H9 (cell line): ENCODE results near the gene SF3A1. TPM values are rescaled to one million over a fixed set of nuclear protein-coding genes. Genes with fewer than 3 reads are reported as not detected.

Experiments
- DNase-seq: peaks from one replicate; pipeline ENCODE4 v3.0.0-alpha.2; 2017
- H2AFZ ChIP-seq: one replicate; pipeline ENCODE4 v1.6.1; 2013; ENCODE audit warnings: mild to moderate bottlenecking, low read length, control low read depth, moderate library complexity
- H2AK5ac ChIP-seq: 2 replicates; pipeline ENCODE4 v1.6.1; 2013; ENCODE audit warnings: low read length, control low read depth, mixed read lengths; ENCODE audit not compliant: insufficient read length
- H2BK120ac ChIP-seq: one replicate; pipeline ENCODE4 v1.6.1; 2013; ENCODE audit warnings: low read depth, mild to moderate bottlenecking, low read length, control low read depth, inconsistent platforms; ENCODE audit not compliant: poor library complexity, severe bottlenecking
- H2BK12ac ChIP-seq: 2 replicates; pipeline ENCODE4 v1.6.1; 2013; ENCODE audit warnings: low read length, control low read depth, mixed read lengths, low read depth; ENCODE audit not compliant: insufficient read length
- H2BK15ac ChIP-seq: 2 replicates; pipeline ENCODE4 v1.6.1; 2013; ENCODE audit warnings: low read depth, low read length, control low read depth
- H2BK20ac ChIP-seq: one replicate; pipeline ENCODE4 v1.6.1; 2013; ENCODE audit warnings: low read depth, mild to moderate bottlenecking, low read length, control low read depth, inconsistent platforms; ENCODE audit not compliant: poor library complexity, severe bottlenecking
- H2BK5ac ChIP-seq: 2 replicates; pipeline ENCODE4 v1.6.1; 2013; ENCODE audit warnings: low read length, control low read depth, mixed read lengths; ENCODE audit not compliant: insufficient read length
- H3K14ac ChIP-seq: 2 replicates; pipeline ENCODE4 v1.6.1; 2013; ENCODE audit warnings: low read length, control low read depth; ENCODE audit not compliant: insufficient read depth
- H3K18ac ChIP-seq: 2 replicates; pipeline ENCODE4 v1.6.1; 2013; ENCODE audit warnings: low read depth, mild to moderate bottlenecking, mixed read lengths, low read length, control low read depth; ENCODE audit not compliant: insufficient read length
- H3K23ac ChIP-seq: 2 replicates; pipeline ENCODE4 v1.6.1; 2013; ENCODE audit warnings: low read length, control low read depth, mixed read lengths, low read depth; ENCODE audit not compliant: insufficient read length
- H3K23me2 ChIP-seq: 2 replicates; pipeline ENCODE4 v1.6.1; 2013; ENCODE audit warnings: low read depth, mild to moderate bottlenecking, mixed read lengths, low read length, control low read depth; ENCODE audit not compliant: insufficient read length, poor library complexity, severe bottlenecking
- H3K27ac ChIP-seq: 2 replicates; pipeline ENCODE4 v1.5.1; 2013; ENCODE audit warnings: low read length, control low read depth, mixed read lengths, low read depth; ENCODE audit not compliant: insufficient read length
- H3K27me3 ChIP-seq: 2 replicates; pipeline ENCODE4 v1.6.1; 2013; ENCODE audit warnings: low read length, control low read depth, inconsistent platforms; ENCODE audit not compliant: insufficient read depth
- H3K4ac ChIP-seq: 2 replicates; pipeline ENCODE4 v1.6.1; 2013; ENCODE audit warnings: low read depth, mild to moderate bottlenecking, control low read depth, inconsistent platforms, low read length, moderate library complexity
- H3K4me1 ChIP-seq: 2 replicates; pipeline ENCODE4 v1.6.1; 2013; ENCODE audit warnings: low read length, control low read depth, inconsistent platforms; ENCODE audit not compliant: insufficient read depth
- H3K4me2 ChIP-seq: 2 replicates; pipeline ENCODE4 v1.6.1; 2013; ENCODE audit warnings: low read length, control low read depth, mixed read lengths; ENCODE audit not compliant: insufficient read length, insufficient read depth
- H3K56ac ChIP-seq: 2 replicates; pipeline ENCODE4 v1.6.1; 2013; ENCODE audit warnings: low read depth, mild to moderate bottlenecking, mixed read lengths, low read length, control low read depth; ENCODE audit not compliant: insufficient read length
- H3K79me1 ChIP-seq: 2 replicates; pipeline ENCODE4 v1.6.1; 2013; ENCODE audit warnings: low read depth, mild to moderate bottlenecking, moderate library complexity, low read length, control low read depth, inconsistent platforms; ENCODE audit not compliant: insufficient read depth, poor library complexity, severe bottlenecking
- H3K79me2 ChIP-seq: 2 replicates; pipeline ENCODE4 v1.6.1; 2013; ENCODE audit warnings: low read length, control low read depth, inconsistent platforms; ENCODE audit not compliant: insufficient read depth
- H3K9ac ChIP-seq: 2 replicates; pipeline ENCODE4 v1.6.1; 2013; ENCODE audit warnings: low read length, control low read depth, mixed read lengths; ENCODE audit not compliant: insufficient read length; ENCODE audit errors: extremely low read depth
- H3K9me3 ChIP-seq: one replicate; pipeline ENCODE4 v1.6.1; 2013; ENCODE audit warnings: low read depth, low read length, inconsistent platforms; ENCODE audit not compliant: control insufficient read depth
- H3T11ph ChIP-seq: one replicate; pipeline ENCODE4 v1.6.1; 2013; ENCODE audit warnings: mild to moderate bottlenecking, low read length, control low read depth, inconsistent platforms
- H4K20me1 ChIP-seq: one replicate; pipeline ENCODE4 v1.6.1; 2013; ENCODE audit not compliant: control insufficient read depth, insufficient read length, insufficient read depth
- H4K5ac ChIP-seq: 2 replicates; pipeline ENCODE4 v1.6.1; 2013; ENCODE audit warnings: low read depth, mild to moderate bottlenecking, mixed read lengths, low read length, control low read depth; ENCODE audit not compliant: insufficient read length
- H4K8ac ChIP-seq: replicated peaks from 2 replicates; pipeline ENCODE4 v1.6.1; 2013; ENCODE audit warnings: low read length, control low read depth, mixed read lengths, low read depth; ENCODE audit not compliant: insufficient read length
- H4K91ac ChIP-seq: 2 replicates; pipeline ENCODE4 v1.6.1; 2013; ENCODE audit warnings: low read depth, mild to moderate bottlenecking, moderate library complexity, mixed read lengths, low read length, control low read depth; ENCODE audit not compliant: insufficient read length
- H3K27ac Mint-ChIP-seq, 3 experiments: 2 replicates in 2 of 3; 3 replicates in 1 of 3; pipeline ENCODE4 v1.8.0; 2020 to 2021; ENCODE audit warnings: mixed read lengths in 3 of 3, mild to moderate bottlenecking in 1 of 3, moderate library complexity in 1 of 3
- H3K27me3 Mint-ChIP-seq: 2 replicates; pipeline ENCODE4 v1.8.0; 2021; ENCODE audit warnings: low read depth, mild to moderate bottlenecking, moderate library complexity, mixed read lengths
- H3K36me3 Mint-ChIP-seq, 3 experiments: 2 replicates in 2 of 3; 3 replicates in 1 of 3; pipeline ENCODE4 v1.8.0; 2020 to 2021; ENCODE audit warnings: low read depth in 3 of 3, mixed read lengths in 3 of 3; ENCODE audit not compliant: insufficient read depth in 1 of 3
- H3K4me1 Mint-ChIP-seq, 2 experiments: 2 replicates each; pipeline ENCODE4 v1.8.0; 2020; ENCODE audit warnings: mixed read lengths in 2 of 2
- H3K4me3 Mint-ChIP-seq, 2 experiments: 2 replicates in 1 of 2; 3 replicates in 1 of 2; pipeline ENCODE4 v1.8.0; 2020 to 2021; ENCODE audit warnings: mild to moderate bottlenecking in 2 of 2, mixed read lengths in 2 of 2, moderate library complexity in 1 of 2
- H3K9me3 Mint-ChIP-seq, 2 experiments: 2 replicates in 1 of 2; 3 replicates in 1 of 2; pipeline ENCODE4 v1.8.0; 2020; ENCODE audit warnings: mild to moderate bottlenecking in 2 of 2, mixed read lengths in 2 of 2, moderate library complexity in 1 of 2
- CTCF ChIP-seq: fragments of 200-600 bp; sonication (generic); conservative IDR thresholded peaks from 3 replicates; pipeline ENCODE4 v1.8.0; 2021; ENCODE audit warnings: antibody characterized with exemption, mild to moderate bottlenecking
- WGBS: extraction: QIAGEN DNeasy Blood & Tissue Kit; methylation state at CpG from one replicate; pipeline ENCODE4 v1.1.7; 2013; ENCODE audit warnings: missing lambda C conversion rate, low lambda C conversion rate, mixed read lengths; ENCODE audit not compliant: insufficient read length; ENCODE audit errors: extremely low coverage; 5-methylcytosine and 5-hydroxymethylcytosine counted together
- total RNA-seq: library from RNA; stranded (reverse); gene quantifications from 2 replicates; pipeline ENCODE4 v1.2.1, GENCODE V29; 2021

SF3A1 gene
- total RNA-seq, 1 experiment from 2014 or later, result 225 TPM

DNA sequence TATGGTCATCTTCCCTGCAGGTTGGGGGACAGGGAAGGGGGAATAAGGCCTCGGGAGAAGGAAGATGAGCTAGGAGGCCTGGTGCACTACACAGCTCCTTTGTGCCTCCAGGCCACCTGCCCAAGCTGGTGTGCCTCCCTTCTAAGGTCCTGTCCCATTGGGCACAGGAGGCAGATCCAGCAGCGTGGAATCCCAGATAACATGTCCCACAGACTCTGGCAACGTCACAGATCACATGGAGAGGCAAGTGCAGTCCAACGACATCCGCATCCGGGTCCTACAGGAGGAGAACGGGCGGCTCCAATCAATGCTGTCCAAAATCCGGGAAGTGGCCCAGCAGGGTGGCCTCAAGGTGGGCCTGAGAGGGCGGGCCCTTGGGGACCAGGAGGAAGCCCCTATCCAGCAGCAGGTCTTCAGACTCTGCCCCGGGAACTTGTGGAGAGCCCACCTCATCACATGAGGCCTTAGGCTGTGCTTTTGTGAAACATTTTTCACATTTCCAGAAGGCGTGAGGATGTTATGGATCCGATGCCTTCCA is 18.7 kb upstream of the SF3A1 start:
- no peak overlapping the region for H3K4me2 ChIP-seq
- no peak overlapping the region for H4K91ac ChIP-seq
- H3K9ac ChIP-seq, result no peak overlapping the region
- no peak overlapping the region for H2BK15ac ChIP-seq
- no peak overlapping the region for H3T11ph ChIP-seq
- Mint-ChIP-seq H3K9me3 (no peaks in the 10 kb centered on the region), H3K4me3 (no peak overlapping the region), H3K27me3 (no peaks in the 10 kb centered on the region; the same call in none of the 2 replicates), H3K36me3 (peaks cover 0 to 21% (median 19%) of the 10 kb centered on the region in 3 experiments; a peak in 6 of 7 replicates), H3K27ac (peak overlapping the region; percentile 42 to 75 (median 48); a peak in 3 of 7 replicates), H3K4me1 (peaks cover 3 to 6% of the 10 kb centered on the region in 2 experiments; a peak in 1 of 4 replicates)
- WGBS, result no CpG with 5 or more reads among the region's 13 CpGs
- H2AK5ac ChIP-seq, result no peak overlapping the region
- H2BK20ac ChIP-seq, result no peak overlapping the region
- no peak overlapping the region for H3K23ac ChIP-seq
- H3K9me3 ChIP-seq, result no peaks in the 10 kb centered on the region
- no peak overlapping the region for H2AFZ ChIP-seq
- no peak overlapping the region for H3K27ac ChIP-seq
- H3K79me2 ChIP-seq, result no peaks in the 10 kb centered on the region
- H3K4ac ChIP-seq, result no peak overlapping the region
- no peak overlapping the region for H4K5ac ChIP-seq
- H3K79me1 ChIP-seq, result no peaks in the 10 kb centered on the region
- no peak for DNase-seq
- no peaks in the 10 kb centered on the region for H3K27me3 ChIP-seq
- H3K18ac ChIP-seq, result no peak overlapping the region
- no peak for TF ChIP-seq CTCF
- no peak overlapping the region for H2BK5ac ChIP-seq
- no peak overlapping the region for H3K56ac ChIP-seq
- H3K4me1 ChIP-seq, result no peaks in the 10 kb centered on the region
- H3K23me2 ChIP-seq, result no peaks in the 10 kb centered on the region
- no peak overlapping the region for H2BK12ac ChIP-seq
- no peak overlapping the region for H4K8ac ChIP-seq
- no peaks in the 10 kb centered on the region for H4K20me1 ChIP-seq
- H2BK120ac ChIP-seq, result no peak overlapping the region
- no peak overlapping the region for H3K14ac ChIP-seq
